ENCODE results near the gene MSL1. TPM values are rescaled to one million over a fixed set of nuclear protein-coding genes. Genes with fewer than 3 reads are reported as not detected.

MSL1 gene
- total RNA-seq, 1 donor from 2014 or later: 135 TPM

DNA sequence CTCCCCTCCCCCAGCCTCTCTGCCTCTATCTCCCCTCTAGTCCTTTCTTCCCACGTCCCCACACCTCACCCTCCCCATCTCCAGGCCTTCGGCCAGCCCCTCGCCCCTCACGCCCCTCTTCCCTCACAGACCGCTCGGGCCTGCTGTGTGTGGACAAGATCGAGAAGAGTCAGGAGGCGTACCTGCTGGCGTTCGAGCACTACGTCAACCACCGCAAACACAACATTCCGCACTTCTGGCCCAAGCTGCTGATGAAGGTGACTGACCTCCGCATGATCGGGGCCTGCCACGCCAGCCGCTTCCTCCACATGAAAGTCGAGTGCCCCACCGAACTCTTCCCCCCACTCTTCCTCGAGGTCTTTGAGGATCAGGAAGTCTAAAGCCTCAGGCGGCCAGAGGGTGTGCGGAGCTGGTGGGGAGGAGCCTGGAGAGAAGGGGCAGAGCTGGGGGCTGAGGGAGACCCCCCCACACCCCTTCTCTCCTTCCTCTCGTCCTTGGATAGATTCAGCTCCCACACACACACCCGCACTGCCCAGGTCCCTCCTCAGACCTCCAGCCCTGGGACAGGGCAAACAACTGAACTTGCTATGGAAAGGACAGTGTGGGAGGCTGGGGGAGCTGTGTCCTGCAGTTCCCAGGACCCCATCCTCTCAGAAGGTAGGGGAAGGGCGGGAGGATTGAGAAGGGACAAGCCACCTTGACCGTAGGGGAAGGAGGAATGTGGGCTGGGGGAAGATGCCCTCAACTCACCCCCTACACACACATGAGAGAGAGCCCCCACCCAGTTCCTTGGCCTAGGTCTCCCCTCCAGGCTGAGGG, 32.5 kb upstream of the MSL1 start:
- peaks cover 31% of the 10 kb centered on the region for H3K36me3 Mint-ChIP-seq
- H3K9me3 Mint-ChIP-seq: no peaks in the 10 kb centered on the region
- peaks cover 21% of the 10 kb centered on the region for H3K4me1 Mint-ChIP-seq
- no peaks in the 10 kb centered on the region for H3K27me3 Mint-ChIP-seq (ENCODE audit: low read depth)
- H3K4me3 Mint-ChIP-seq: no peak overlapping the region
- DNase-seq (ENCODE audit: low spot score in 2 of 2, unreplicated experiment in 2 of 2): no peak
- TF ChIP-seq, protein P1, sequence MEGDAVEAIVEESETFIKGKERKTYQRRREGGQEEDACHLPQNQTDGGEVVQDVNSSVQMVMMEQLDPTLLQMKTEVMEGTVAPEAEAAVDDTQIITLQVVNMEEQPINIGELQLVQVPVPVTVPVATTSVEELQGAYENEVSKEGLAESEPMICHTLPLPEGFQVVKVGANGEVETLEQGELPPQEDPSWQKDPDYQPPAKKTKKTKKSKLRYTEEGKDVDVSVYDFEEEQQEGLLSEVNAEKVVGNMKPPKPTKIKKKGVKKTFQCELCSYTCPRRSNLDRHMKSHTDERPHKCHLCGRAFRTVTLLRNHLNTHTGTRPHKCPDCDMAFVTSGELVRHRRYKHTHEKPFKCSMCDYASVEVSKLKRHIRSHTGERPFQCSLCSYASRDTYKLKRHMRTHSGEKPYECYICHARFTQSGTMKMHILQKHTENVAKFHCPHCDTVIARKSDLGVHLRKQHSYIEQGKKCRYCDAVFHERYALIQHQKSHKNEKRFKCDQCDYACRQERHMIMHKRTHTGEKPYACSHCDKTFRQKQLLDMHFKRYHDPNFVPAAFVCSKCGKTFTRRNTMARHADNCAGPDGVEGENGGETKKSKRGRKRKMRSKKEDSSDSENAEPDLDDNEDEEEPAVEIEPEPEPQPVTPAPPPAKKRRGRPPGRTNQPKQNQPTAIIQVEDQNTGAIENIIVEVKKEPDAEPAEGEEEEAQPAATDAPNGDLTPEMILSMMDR (IDR thresholded peaks at IDR 0.05; ENCODE audit: unreplicated experiment): no peak
- peak overlapping the region; percentile 84 for H3K27ac Mint-ChIP-seq

DNA sequence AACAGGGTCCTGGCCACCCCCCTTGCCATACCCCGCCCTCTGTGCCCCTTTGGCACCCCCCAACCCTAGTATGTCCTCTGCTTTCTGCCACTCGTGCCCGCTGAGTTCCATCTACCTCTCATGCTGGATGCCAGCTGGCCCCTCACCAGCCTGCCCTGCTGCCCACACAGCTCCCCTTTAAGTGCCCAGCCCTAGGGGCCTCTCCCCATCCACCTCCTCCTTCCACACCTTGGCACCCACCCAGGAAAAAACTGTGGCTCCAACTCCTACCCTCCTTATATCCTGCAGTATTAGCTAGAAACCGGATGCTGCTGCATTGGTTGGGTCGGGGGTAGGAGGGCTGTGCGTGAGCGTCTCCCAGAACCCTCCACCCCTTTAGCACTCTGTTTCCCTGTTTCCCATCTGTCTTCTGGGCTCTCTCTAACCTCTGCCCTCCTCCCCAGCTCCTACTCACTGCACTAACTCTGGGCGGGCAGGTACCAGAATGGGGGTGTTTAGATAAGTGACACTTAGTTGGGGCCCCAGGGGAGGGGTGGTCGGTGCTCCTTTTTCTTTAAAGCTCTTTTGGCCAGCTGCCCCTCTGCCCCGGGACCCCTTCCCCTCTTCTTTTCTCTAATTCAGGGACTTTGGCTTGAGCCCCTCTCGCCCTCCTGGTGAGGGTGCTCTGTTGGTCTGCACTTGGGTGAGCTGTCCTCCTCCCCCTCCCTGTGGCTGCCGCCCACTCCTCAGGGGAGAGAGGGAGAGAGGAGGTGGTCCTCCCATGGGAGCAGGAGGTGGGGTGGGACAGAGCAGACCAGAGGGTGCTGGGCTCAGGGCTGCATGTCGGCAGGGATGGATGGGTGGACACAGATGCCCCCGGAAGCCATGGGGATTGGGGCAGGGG, 31.3 kb upstream of the MSL1 start:
- H3K27me3 Mint-ChIP-seq (ENCODE audit: low read depth): no peaks in the 10 kb centered on the region
- peaks cover 25% of the 10 kb centered on the region for H3K36me3 Mint-ChIP-seq
- no peaks in the 10 kb centered on the region for H3K9me3 Mint-ChIP-seq
- TF ChIP-seq, protein P1 (IDR thresholded peaks at IDR 0.05; ENCODE audit: unreplicated experiment): no peak
- H3K4me3 Mint-ChIP-seq: no peak overlapping the region
- peaks cover 21% of the 10 kb centered on the region for H3K4me1 Mint-ChIP-seq
- DNase-seq (ENCODE audit: low spot score in 2 of 2, unreplicated experiment in 2 of 2): no peak
- H3K27ac Mint-ChIP-seq: peak overlapping the region; percentile 25

DNA sequence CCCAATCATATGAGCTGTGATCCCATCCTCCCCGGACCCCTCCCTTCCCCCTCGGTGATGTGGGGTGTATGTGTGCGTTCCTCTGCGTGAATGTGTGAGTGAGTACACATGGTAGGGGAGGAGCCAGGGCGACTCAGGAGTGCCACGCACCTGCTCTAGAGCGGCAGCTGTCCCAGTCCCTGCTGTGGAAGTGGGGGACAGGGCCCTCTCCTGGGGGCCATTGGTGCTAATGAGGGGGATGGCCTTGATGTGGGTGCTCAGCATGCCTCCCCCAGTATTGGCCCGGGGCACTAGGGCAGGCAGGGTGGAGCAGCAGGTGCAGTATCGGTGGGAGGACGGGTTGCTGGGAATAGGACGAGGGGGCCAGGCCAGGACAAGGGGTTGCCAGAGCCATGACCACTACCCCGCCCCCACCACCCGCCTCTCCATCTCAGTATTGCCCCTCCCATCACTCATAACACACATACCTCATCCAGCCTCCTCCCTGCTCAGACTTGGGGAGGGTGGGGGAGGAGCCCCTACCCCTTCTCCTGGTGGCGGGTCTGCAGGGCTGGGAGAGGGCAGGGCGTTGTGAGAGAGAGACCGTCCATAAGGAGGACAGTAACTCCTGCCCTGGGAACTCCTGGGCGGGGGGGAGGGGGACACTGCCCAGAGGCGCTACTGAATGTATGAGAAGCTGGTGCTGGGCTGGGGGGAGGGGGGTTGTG, 29.9 kb upstream of the MSL1 start:
- H3K27ac Mint-ChIP-seq: no peak overlapping the region
- H3K36me3 Mint-ChIP-seq: peaks cover 25% of the 10 kb centered on the region
- TF ChIP-seq, protein P1 (IDR thresholded peaks at IDR 0.05; ENCODE audit: unreplicated experiment): no peak
- H3K27me3 Mint-ChIP-seq (ENCODE audit: low read depth): no peaks in the 10 kb centered on the region
- no peaks in the 10 kb centered on the region for H3K9me3 Mint-ChIP-seq
- no peak overlapping the region for H3K4me3 Mint-ChIP-seq
- H3K4me1 Mint-ChIP-seq: peaks cover 21% of the 10 kb centered on the region
- no peak for DNase-seq (ENCODE audit: low spot score in 2 of 2, unreplicated experiment in 2 of 2)

DNA sequence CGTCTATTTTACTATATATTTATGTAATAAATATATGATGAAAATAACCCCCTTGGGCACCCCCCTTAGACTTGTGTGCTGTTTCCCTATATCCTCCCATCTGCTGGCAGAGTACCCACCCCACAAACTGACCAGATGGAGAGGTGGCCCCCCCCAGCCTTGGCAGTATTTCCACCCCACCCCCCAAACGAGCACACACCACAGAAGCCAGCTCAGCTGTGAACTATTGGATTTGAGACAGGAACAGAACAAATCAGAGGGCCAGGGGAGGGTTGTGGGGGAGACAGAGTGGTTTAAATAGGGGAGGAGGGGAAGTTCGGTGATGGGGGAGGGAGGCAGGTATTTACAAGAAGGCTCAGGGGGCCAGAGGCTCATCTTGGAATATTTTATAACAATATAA, 29.2 kb upstream of the MSL1 start:
- H3K9me3 Mint-ChIP-seq: no peaks in the 10 kb centered on the region
- H3K4me3 Mint-ChIP-seq: no peak overlapping the region
- no peak overlapping the region for H3K27ac Mint-ChIP-seq
- peaks cover 21% of the 10 kb centered on the region for H3K4me1 Mint-ChIP-seq
- no peak for DNase-seq (ENCODE audit: low spot score in 2 of 2, unreplicated experiment in 2 of 2)
- TF ChIP-seq, protein P1 (IDR thresholded peaks at IDR 0.05; ENCODE audit: unreplicated experiment): no peak
- H3K36me3 Mint-ChIP-seq: peaks cover 21% of the 10 kb centered on the region
- H3K27me3 Mint-ChIP-seq (ENCODE audit: low read depth): no peaks in the 10 kb centered on the region

DNA sequence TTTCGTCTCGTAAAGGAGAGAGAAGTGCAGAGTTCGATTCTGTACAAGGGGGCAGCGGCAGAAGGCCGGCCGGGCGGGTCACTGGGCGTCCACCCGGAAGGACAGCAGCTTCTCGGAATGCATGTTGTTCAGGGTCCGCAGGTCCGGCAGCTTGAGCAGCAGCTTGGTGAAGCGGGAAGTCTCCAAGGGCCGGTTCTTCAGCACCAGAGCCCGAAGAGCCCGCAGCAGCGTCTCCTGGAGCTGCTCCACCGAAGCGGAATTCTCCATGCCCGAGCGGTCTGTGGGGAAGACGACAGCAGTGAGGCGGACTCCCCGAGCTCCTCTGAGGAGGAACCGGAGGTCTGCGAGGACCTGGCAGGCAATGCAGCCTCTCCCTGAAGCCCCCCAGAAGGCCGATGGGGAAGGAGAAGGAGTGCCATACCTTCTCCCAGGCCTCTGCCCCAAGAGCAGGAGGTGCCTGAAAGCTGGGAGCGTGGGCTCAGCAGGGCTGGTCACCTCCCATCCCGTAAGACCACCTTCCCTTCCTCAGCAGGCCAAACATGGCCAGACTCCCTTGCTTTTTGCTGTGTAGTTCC, 28.7 kb upstream of the MSL1 start:
- no peaks in the 10 kb centered on the region for H3K9me3 Mint-ChIP-seq
- H3K4me1 Mint-ChIP-seq: peaks cover 21% of the 10 kb centered on the region
- TF ChIP-seq, protein P1 (IDR thresholded peaks at IDR 0.05; ENCODE audit: unreplicated experiment): no peak
- no peak overlapping the region for H3K4me3 Mint-ChIP-seq
- H3K36me3 Mint-ChIP-seq: peaks cover 21% of the 10 kb centered on the region
- DNase-seq (ENCODE audit: low spot score in 2 of 2, unreplicated experiment in 2 of 2): no peak
- H3K27me3 Mint-ChIP-seq (ENCODE audit: low read depth): no peaks in the 10 kb centered on the region
- no peak overlapping the region for H3K27ac Mint-ChIP-seq
